HUES64 (cell line): ENCODE measurements around the gene PKMYT1.
"Not testable (repeated sequence)": the region's sequence is repeated elsewhere in the genome, so short reads cannot be mapped to it uniquely, and the experiment has no call there.

Source experiments
- H3K27ac ChIP-seq: 2 replicates; pipeline ENCODE4 v1.7.0; 2013; ENCODE audit warnings: low read depth, low read length, inconsistent platforms
- H3K27me3 ChIP-seq: 2 replicates; pipeline ENCODE4 v1.6.1; 2013; ENCODE audit warnings: mild to moderate bottlenecking, low read length; ENCODE audit not compliant: insufficient read depth
- H3K36me3 ChIP-seq: 2 replicates; pipeline ENCODE4 v1.6.1; 2013; ENCODE audit warnings: mild to moderate bottlenecking, low read length; ENCODE audit not compliant: insufficient read depth
- H3K4me1 ChIP-seq: 2 replicates; pipeline ENCODE4 v1.6.1; 2013; ENCODE audit warnings: mild to moderate bottlenecking, low read length, moderate library complexity; ENCODE audit not compliant: insufficient read depth
- H3K4me3 ChIP-seq: 2 replicates; pipeline ENCODE4 v1.5.1; 2013; ENCODE audit warnings: mild to moderate bottlenecking, low read length, moderate library complexity
- H3K9ac ChIP-seq: 2 replicates; pipeline ENCODE4 v1.6.1; 2013; ENCODE audit warnings: mild to moderate bottlenecking, low read depth, low read length
- H3K9me3 ChIP-seq: 2 replicates; pipeline ENCODE4 v1.6.1; 2013; ENCODE audit warnings: low read depth, low read length; ENCODE audit not compliant: insufficient read depth
- WGBS: fragments of 150-250, 120-280 bp; methylation state at CpG from one replicate; pipeline ENCODE4 v1.1.7; 2013; ENCODE audit warnings: missing lambda C conversion rate; 5-methylcytosine and 5-hydroxymethylcytosine counted together

Gene PKMYT1

GRCh38 chr16:2953706-2954627, 26.3 kb downstream of the PKMYT1 start:
- no peaks in the 10 kb centered on the region for H3K27me3 ChIP-seq
- no peaks in the 10 kb centered on the region for H3K36me3 ChIP-seq
- H3K4me1 ChIP-seq: peaks cover 15% of the 10 kb centered on the region
- H3K4me3 ChIP-seq: no peak overlapping the region
- H3K9ac ChIP-seq: no peak overlapping the region
- WGBS: 85% methylated on average over 31 of the region's 31 CpGs
- H3K9me3 ChIP-seq: no peaks in the 10 kb centered on the region
- no peak overlapping the region for H3K27ac ChIP-seq

DNA sequence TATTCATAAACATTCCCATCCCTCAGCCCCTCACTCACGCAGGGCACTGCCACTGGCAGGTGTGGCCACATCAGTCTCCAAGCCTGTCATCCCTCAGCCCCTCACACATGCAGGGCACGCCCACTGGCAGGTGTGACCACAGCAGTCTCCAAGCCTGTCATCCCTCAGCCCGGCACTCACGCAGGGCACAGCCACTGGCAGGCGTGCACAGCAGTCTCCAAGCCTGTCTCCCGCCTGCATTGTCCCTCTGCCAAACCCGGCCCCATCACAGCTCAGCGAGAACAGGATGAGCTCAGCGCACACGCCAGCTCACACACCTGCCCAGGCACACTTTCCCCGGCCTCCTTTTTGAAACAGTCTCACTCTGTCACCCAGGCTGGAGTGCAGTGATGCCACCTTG, 27.6 kb downstream of the PKMYT1 start:
- WGBS: 87% methylated on average over 11 of the region's 11 CpGs
- Histone ChIP-seq H3K27me3 (no peaks in the 10 kb centered on the region), H3K4me3 (no peak overlapping the region), H3K9ac (no peak overlapping the region), H3K27ac (no peak overlapping the region), H3K36me3 (no peaks in the 10 kb centered on the region), H3K9me3 (no peaks in the 10 kb centered on the region), H3K4me1 (peaks cover 15% of the 10 kb centered on the region)

GRCh38 chr16:2950773-2951172, 29.5 kb downstream of the PKMYT1 start:
- Histone ChIP-seq H3K9me3 (no peaks in the 10 kb centered on the region), H3K27me3 (no peaks in the 10 kb centered on the region), H3K9ac (no peak overlapping the region), H3K4me1 (peaks cover 8% of the 10 kb centered on the region), H3K36me3 (no peaks in the 10 kb centered on the region), H3K27ac (no peak overlapping the region), H3K4me3 (no peak overlapping the region)
- 90% methylated on average over 16 of the region's 16 CpGs for WGBS

DNA sequence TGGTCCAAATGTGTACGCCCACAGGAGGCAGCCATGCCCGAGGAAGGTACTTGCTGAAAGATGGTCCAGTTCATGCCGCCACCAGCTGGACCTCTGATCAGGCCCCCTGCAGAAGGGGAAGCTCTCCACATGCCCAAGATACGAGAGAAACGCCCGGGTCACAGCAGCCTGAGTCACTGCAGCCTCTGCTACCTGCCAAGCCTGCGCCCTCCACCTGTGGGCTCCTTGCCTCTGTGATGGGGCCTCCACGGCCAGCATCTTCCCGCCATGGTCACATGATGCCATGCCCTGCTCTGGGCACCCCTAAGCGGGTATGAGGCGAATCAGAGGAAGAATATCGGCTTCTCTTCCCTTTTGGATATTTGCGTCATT, 29.9 kb downstream of the PKMYT1 start:
- H3K4me1 ChIP-seq: peaks cover 5% of the 10 kb centered on the region
- H3K36me3 ChIP-seq: no peaks in the 10 kb centered on the region
- no peaks in the 10 kb centered on the region for H3K9me3 ChIP-seq

GRCh38 chr16:2949705-2950352, 30.4 kb downstream of the PKMYT1 start:
- no peak overlapping the region for H3K4me3 ChIP-seq
- WGBS: 95% methylated on average over 19 of the region's 19 CpGs

More for the DNA sequence above, 29.9 kb downstream of the PKMYT1 start:
- WGBS: 96% methylated on average over 13 of the region's 13 CpGs
- Histone ChIP-seq H3K9ac (no peak overlapping the region), H3K27me3 (no peaks in the 10 kb centered on the region), H3K27ac (no peak overlapping the region), H3K4me3 (no peak overlapping the region)

DNA sequence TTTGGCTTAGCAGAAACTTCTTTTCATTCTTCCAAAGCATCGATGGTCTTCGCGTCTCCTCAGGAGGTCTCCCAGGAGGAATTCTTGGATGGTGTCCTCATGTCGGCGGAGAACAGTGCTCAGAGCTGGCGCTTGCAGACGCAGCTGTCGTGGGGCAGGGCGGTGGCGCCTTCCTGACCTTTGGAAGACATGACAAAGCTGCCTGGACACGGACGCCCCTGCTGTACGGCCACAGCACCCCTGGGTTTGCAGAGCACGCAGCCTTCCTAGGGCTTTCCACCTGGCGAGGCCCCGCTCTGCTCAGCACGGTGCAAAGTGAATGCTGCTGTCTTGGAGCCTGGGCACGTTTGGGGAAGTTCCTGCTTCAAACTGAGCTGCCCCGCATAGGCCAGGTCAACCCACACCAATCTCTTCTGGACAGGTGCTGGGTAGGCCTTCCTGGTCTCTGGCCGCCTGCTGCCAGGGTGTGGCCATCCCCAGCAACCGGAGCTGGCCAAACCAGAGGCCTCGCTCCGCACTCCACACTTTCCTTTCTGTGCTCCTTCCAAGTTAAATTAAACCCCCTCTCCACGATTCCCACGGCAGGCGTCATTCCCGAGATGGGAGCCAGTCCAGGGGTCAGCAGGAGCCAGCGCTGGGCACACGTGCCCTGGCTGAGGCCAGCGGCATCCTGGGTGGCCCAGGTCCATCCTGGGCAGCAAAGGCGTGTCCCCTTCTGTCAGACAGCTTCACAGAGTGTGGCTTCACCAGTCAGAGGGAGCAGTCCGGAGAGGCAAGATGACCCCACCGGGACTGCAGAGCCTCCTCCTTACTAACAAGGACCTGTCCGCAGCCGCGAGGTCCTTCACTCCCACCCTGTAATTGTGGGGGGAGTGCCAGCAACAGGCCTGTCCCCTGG, 31.2 kb downstream of the PKMYT1 start:
- Histone ChIP-seq H3K4me1 (no peaks in the 10 kb centered on the region), H3K36me3 (no peaks in the 10 kb centered on the region), H3K27ac (no peak overlapping the region), H3K4me3 (no peak overlapping the region), H3K27me3 (no peaks in the 10 kb centered on the region), H3K9me3 (no peaks in the 10 kb centered on the region), H3K9ac (no peak overlapping the region)
- 94% methylated on average over 36 of the region's 36 CpGs for WGBS

More at GRCh38 chr16:2949705-2950352, 30.4 kb downstream of the PKMYT1 start:
- Histone ChIP-seq H3K9ac (no peak overlapping the region), H3K36me3 (no peaks in the 10 kb centered on the region), H3K27me3 (no peaks in the 10 kb centered on the region), H3K27ac (no peak overlapping the region), H3K4me1 (0 out of 2 replicates have a peak, but pooled peaks cover under 1% of the 10 kb centered on the region), H3K9me3 (no peaks in the 10 kb centered on the region)

- no peak overlapping the region for H3K27ac ChIP-seq
- H3K9me3 ChIP-seq: no peaks in the 10 kb centered on the region
- H3K4me3 ChIP-seq: no peak overlapping the region
- H3K4me1 ChIP-seq: no peaks in the 10 kb centered on the region
- H3K27me3 ChIP-seq: no peaks in the 10 kb centered on the region
- H3K9ac ChIP-seq: no peak overlapping the region
- H3K36me3 ChIP-seq: 0 out of 2 replicates have a peak, but pooled peaks cover 2% of the 10 kb centered on the region
- 91% methylated on average over 4 of the region's 4 CpGs for WGBS
These were observed 33.6 kb downstream of the PKMYT1 start for GRCh38 chr16:2946649-2947048.

GRCh38 chr16:2943716-2944115, 36.5 kb downstream of the PKMYT1 start:
- not testable (repeated sequence) for H3K9ac ChIP-seq, H3K27me3 ChIP-seq, H3K27ac ChIP-seq, H3K9me3 ChIP-seq, H3K4me3 ChIP-seq, H3K4me1 ChIP-seq, H3K36me3 ChIP-seq
- WGBS: 89% methylated on average over 12 of the region's 12 CpGs

DNA sequence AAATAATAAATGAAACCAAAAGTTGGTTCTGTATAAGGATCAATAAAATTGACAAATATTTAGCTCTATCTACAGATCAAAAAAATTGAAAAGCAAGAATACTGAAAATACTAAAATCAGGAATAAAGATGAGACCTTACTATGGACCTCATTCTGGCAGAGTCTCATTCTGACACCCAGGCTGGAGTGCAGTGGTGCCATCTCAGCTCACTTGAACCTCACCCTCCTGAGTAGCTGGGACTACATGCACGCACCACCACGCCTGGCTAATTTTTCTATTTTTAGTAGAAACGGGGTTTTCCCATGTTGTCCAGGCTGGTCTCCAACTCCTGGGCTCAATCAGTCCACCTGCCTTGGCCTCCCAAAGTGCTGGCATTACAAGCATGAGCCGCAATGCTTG, 38.2 kb downstream of the PKMYT1 start:
- no peaks in the 10 kb centered on the region for H3K27me3 ChIP-seq
- no peak overlapping the region for H3K4me3 ChIP-seq
- H3K36me3 ChIP-seq: peaks cover 9% of the 10 kb centered on the region; the same call in 1 of the 2 replicates
- H3K27ac ChIP-seq: no peak overlapping the region
- no peak overlapping the region for H3K9ac ChIP-seq
- WGBS: 93% methylated on average over 4 of the region's 4 CpGs
- H3K9me3 ChIP-seq: no peaks in the 10 kb centered on the region
- no peaks in the 10 kb centered on the region for H3K4me1 ChIP-seq

GRCh38 chr16:2939968-2940367, 40.3 kb downstream of the PKMYT1 start:
- WGBS: 86% methylated on average over 2 of the region's 2 CpGs

More at GRCh38 chr16:2939968-2940367, 40.3 kb downstream of the PKMYT1 start:
- H3K27ac ChIP-seq: no peak overlapping the region
- H3K4me3 ChIP-seq: no peak overlapping the region
- no peaks in the 10 kb centered on the region for H3K27me3 ChIP-seq
- no peak overlapping the region for H3K9ac ChIP-seq
- peaks cover 9% of the 10 kb centered on the region; the same call in 1 of the 2 replicates for H3K36me3 ChIP-seq
- H3K9me3 ChIP-seq: no peaks in the 10 kb centered on the region
- H3K4me1 ChIP-seq: no peaks in the 10 kb centered on the region
